GM21423 (cell line): ENCODE data around the gene PKN2.

ENCODE experiments used
- ATAC-seq: cut with Tn5 transposase; IDR thresholded peaks from one replicate; pipeline ENCODE4 v1.9.1; 2021; ENCODE audit warnings: mild to moderate bottlenecking, moderate library complexity; ENCODE audit not compliant: unreplicated experiment

The PKN2 gene

GRCh38 chr1:88730995-88731394 is 46.9 kb downstream of the PKN2 start:
- no peak for ATAC-seq

- ATAC-seq: no peak
Observed at GRCh38 chr1:88731475-88732269, 47.6 kb downstream of the PKN2 start.

GRCh38 chr1:88735382-88735781 is 51.3 kb downstream of the PKN2 start:
- no peak for ATAC-seq

GRCh38 chr1:88735909-88736308 is 51.8 kb downstream of the PKN2 start:
- ATAC-seq: no peak

GRCh38 chr1:88736633-88737248 is 52.7 kb downstream of the PKN2 start:
- ATAC-seq: no peak

- ATAC-seq: no peak
Observed at GRCh38 chr1:88737338-88737927, 53.4 kb downstream of the PKN2 start.

- no peak for ATAC-seq
Observed at GRCh38 chr1:88740784-88741183, 56.7 kb downstream of the PKN2 start.

GRCh38 chr1:88741413-88741812 is 57.3 kb downstream of the PKN2 start:
- ATAC-seq: no peak

- no peak for ATAC-seq
Observed at GRCh38 chr1:88742531-88742930, 58.5 kb downstream of the PKN2 start.

GRCh38 chr1:88744142-88744541 is 60.1 kb downstream of the PKN2 start:
- no peak for ATAC-seq

GRCh38 chr1:88746916-88747315 is 62.8 kb downstream of the PKN2 start:
- no peak for ATAC-seq

- no peak for ATAC-seq
Observed at GRCh38 chr1:88751714-88752113, 67.6 kb downstream of the PKN2 start.

- no peak for ATAC-seq
Observed at GRCh38 chr1:88753506-88753905, 69.4 kb downstream of the PKN2 start.

GRCh38 chr1:88763649-88764406 is 79.8 kb downstream of the PKN2 start:
- ATAC-seq: no peak

- ATAC-seq: no peak
Observed at GRCh38 chr1:88768187-88768586, 84.1 kb downstream of the PKN2 start.

GRCh38 chr1:88768816-88769215 is 84.7 kb downstream of the PKN2 start:
- ATAC-seq: no peak

GRCh38 chr1:88773540-88774150 is 89.6 kb downstream of the PKN2 start:
- no peak for ATAC-seq

- ATAC-seq: peak; percentile 52
Observed at GRCh38 chr1:88774151-88774556, 90.1 kb downstream of the PKN2 start.

- ATAC-seq: no peak
Observed at GRCh38 chr1:88777604-88778149, 93.6 kb downstream of the PKN2 start.

- no peak for ATAC-seq
Observed at GRCh38 chr1:88779880-88780279, 95.8 kb downstream of the PKN2 start.

- ATAC-seq: no peak
Observed at GRCh38 chr1:88780485-88780884, 96.4 kb downstream of the PKN2 start.
